Measurements from ENCODE around the gene ARHGDIB. TPM values are rescaled to one million over a fixed set of nuclear protein-coding genes. Genes with fewer than 3 reads are reported as not detected.
A peak's percentile ranks its signal among the peaks of the same experiment; 100 is the strongest.

Gene ARHGDIB
- total and polyA plus RNA-seq, 2 donors (not counting 1 experiment from before 2014, with no cell fraction given): 8.3 to 43.7 TPM

- Histone ChIP-seq H3K27ac (ENCODE audit: insufficient read depth, low read length) (no peak overlapping the region), H3K27me3 (ENCODE audit: control insufficient read depth, insufficient read depth, low read length) (no peaks in the 10 kb centered on the region), H3K4me3 (replicated peaks in 1 of 4; ENCODE audit: control extremely low read depth in 1 of 4, insufficient read depth in 1 of 4, low read depth in 3 of 4, low read length in 4 of 4) (no peak overlapping the region), H3K36me3 (ENCODE audit: control insufficient read depth, insufficient read depth, low read length) (no peaks in the 10 kb centered on the region), H3K79me2 (ENCODE audit: control insufficient read depth, insufficient read depth, low read length) (no peaks in the 10 kb centered on the region), H3K4me1 (ENCODE audit: control insufficient read depth, extremely low read depth, insufficient read depth, low read length) (no peaks in the 10 kb centered on the region), H2AFZ (ENCODE audit: low read length) (no peak overlapping the region), H3K9me3 (ENCODE audit: control insufficient read depth, insufficient read depth, low read depth, low read length) (no peaks in the 10 kb centered on the region), H3K4me2 (ENCODE audit: extremely low read depth, insufficient read depth, low read length) (no peak overlapping the region), H3K9ac (ENCODE audit: insufficient read depth, low read length) (no peak overlapping the region), H4K20me1 (ENCODE audit: control insufficient read depth, extremely low read depth, insufficient read depth, low read length) (no peaks in the 10 kb centered on the region)
- peak in 1 of 2 donors; percentile 1 for TF ChIP-seq CTCF (conservative IDR thresholded peaks at IDR 0.05 in 1 of 2, IDR thresholded peaks at IDR 0.05 in 1 of 2; ENCODE audit: low read depth in 1 of 2, low read length in 2 of 2)
- no peak for TF ChIP-seq EZH2 (IDR thresholded peaks at IDR 0.05; ENCODE audit: low read length, missing control alignments)
- no peak for DNase-seq (ENCODE audit: low read depth in 2 of 2)
Measured at GRCh38 chr12:14937689-14938088, 23.7 kb downstream of the ARHGDIB start.

- H4K20me1 ChIP-seq (ENCODE audit: control insufficient read depth, extremely low read depth, insufficient read depth, low read length): no peaks in the 10 kb centered on the region
- no peak overlapping the region for H3K27ac ChIP-seq (ENCODE audit: insufficient read depth, low read length)
- H3K4me3 ChIP-seq (replicated peaks in 1 of 4; ENCODE audit: control extremely low read depth in 1 of 4, insufficient read depth in 1 of 4, low read depth in 3 of 4, low read length in 4 of 4): no peak overlapping the region
- no peaks in the 10 kb centered on the region for H3K36me3 ChIP-seq (ENCODE audit: control insufficient read depth, insufficient read depth, low read length)
- H3K9ac ChIP-seq (ENCODE audit: insufficient read depth, low read length): no peak overlapping the region
- H3K4me1 ChIP-seq (ENCODE audit: control insufficient read depth, extremely low read depth, insufficient read depth, low read length): no peaks in the 10 kb centered on the region
- no peak for TF ChIP-seq EZH2 (IDR thresholded peaks at IDR 0.05; ENCODE audit: low read length, missing control alignments)
- TF ChIP-seq CTCF (conservative IDR thresholded peaks at IDR 0.05 in 1 of 2, IDR thresholded peaks at IDR 0.05 in 1 of 2; ENCODE audit: low read depth in 1 of 2, low read length in 2 of 2): no peak
- no peaks in the 10 kb centered on the region for H3K27me3 ChIP-seq (ENCODE audit: control insufficient read depth, insufficient read depth, low read length)
- no peaks in the 10 kb centered on the region for H3K9me3 ChIP-seq (ENCODE audit: control insufficient read depth, insufficient read depth, low read depth, low read length)
- H3K79me2 ChIP-seq (ENCODE audit: control insufficient read depth, insufficient read depth, low read length): no peaks in the 10 kb centered on the region
- no peak overlapping the region for H3K4me2 ChIP-seq (ENCODE audit: extremely low read depth, insufficient read depth, low read length)
- DNase-seq (ENCODE audit: low read depth in 2 of 2): no peak
- no peak overlapping the region for H2AFZ ChIP-seq (ENCODE audit: low read length)
Measured at GRCh38 chr12:14937014-14937413, 24.4 kb downstream of the ARHGDIB start.

GRCh38 chr12:14936224-14936861, 25.1 kb downstream of the ARHGDIB start:
- no peak overlapping the region for H3K4me2 ChIP-seq (ENCODE audit: extremely low read depth, insufficient read depth, low read length)
- no peak for DNase-seq (ENCODE audit: low read depth in 2 of 2)
- H3K79me2 ChIP-seq (ENCODE audit: control insufficient read depth, insufficient read depth, low read length): no peaks in the 10 kb centered on the region
- no peak overlapping the region for H2AFZ ChIP-seq (ENCODE audit: low read length)
- H4K20me1 ChIP-seq (ENCODE audit: control insufficient read depth, extremely low read depth, insufficient read depth, low read length): no peaks in the 10 kb centered on the region
- H3K4me3 ChIP-seq (replicated peaks in 1 of 4; ENCODE audit: control extremely low read depth in 1 of 4, insufficient read depth in 1 of 4, low read depth in 3 of 4, low read length in 4 of 4): no peak overlapping the region
- no peaks in the 10 kb centered on the region for H3K9me3 ChIP-seq (ENCODE audit: control insufficient read depth, insufficient read depth, low read depth, low read length)
- H3K27me3 ChIP-seq (ENCODE audit: control insufficient read depth, insufficient read depth, low read length): no peaks in the 10 kb centered on the region
- no peaks in the 10 kb centered on the region for H3K4me1 ChIP-seq (ENCODE audit: control insufficient read depth, extremely low read depth, insufficient read depth, low read length)
- no peak overlapping the region for H3K27ac ChIP-seq (ENCODE audit: insufficient read depth, low read length)
- no peaks in the 10 kb centered on the region for H3K36me3 ChIP-seq (ENCODE audit: control insufficient read depth, insufficient read depth, low read length)
- peak in 1 of 2 donors; percentile 16 for TF ChIP-seq CTCF (conservative IDR thresholded peaks at IDR 0.05 in 1 of 2, IDR thresholded peaks at IDR 0.05 in 1 of 2; ENCODE audit: low read depth in 1 of 2, low read length in 2 of 2)
- no peak for TF ChIP-seq EZH2 (IDR thresholded peaks at IDR 0.05; ENCODE audit: low read length, missing control alignments)
- no peak overlapping the region for H3K9ac ChIP-seq (ENCODE audit: insufficient read depth, low read length)

Measured in fibroblast of lung (primary cell).